ENCODE measurements around the gene OR2T11. TPM values are rescaled to one million over a fixed set of nuclear protein-coding genes. Genes with fewer than 3 reads are reported as not detected.

The OR2T11 gene
- total and polyA plus RNA-seq, 2 donors (not counting 1 experiment from before 2014, with no cell fraction given), result 0.12 to 3.6 TPM

- TF ChIP-seq CTCF (IDR thresholded peaks at IDR 0.05) (no peak), EZH2 (IDR thresholded peaks at IDR 0.05; ENCODE audit: borderline replicate concordance, insufficient read depth, low read depth, low read length, poor library complexity, severe bottlenecking) (no peak)
- ChIA-PET POLR2A (no interaction called here), CTCF (interaction anchor here (1.0 to 15.1 kb wide), 3 partner anchors 60 to 180 kb away, joined by 3 to 315 read pairs (median 125); no protein-coding TSS in a partner anchor)
- Histone ChIP-seq H3K4me2 (replicated peaks; ENCODE audit: low read depth, low read length, poor library complexity, severe bottlenecking) (no peak overlapping the region), H3K4me1 (ENCODE audit: control insufficient read depth in 2 of 2, insufficient read depth in 2 of 2, low read length in 2 of 2) (peaks cover 6 to 7% of the 10 kb centered on the region in 2 donors), H3K9me3 (ENCODE audit: control extremely low read depth in 1 of 3, control insufficient read depth in 2 of 3, insufficient read depth in 1 of 3, low read length in 2 of 3) (no peaks in the 10 kb centered on the region), H3K9ac (ENCODE audit: low read length) (no peak overlapping the region), H4K20me1 (ENCODE audit: control insufficient read depth, insufficient read depth, low read length, poor library complexity, severe bottlenecking) (no peaks in the 10 kb centered on the region), H3K36me3 (replicated peaks in 1 of 2; ENCODE audit: control extremely low read depth in 1 of 2, control insufficient read depth in 1 of 2, extremely low read depth in 1 of 2, insufficient read depth in 2 of 2, low read length in 1 of 2) (no peaks in the 10 kb centered on the region), H3K4me3 (ENCODE audit: control extremely low read depth in 1 of 5, extremely low read depth in 1 of 5, insufficient read depth in 1 of 5, low read depth in 2 of 5, low read length in 4 of 5) (no peak overlapping the region), H3K27ac (ENCODE audit: low read length in 2 of 2) (no peak overlapping the region), H2AFZ (ENCODE audit: insufficient read depth, low read depth, low read length, poor library complexity, severe bottlenecking) (no peak overlapping the region), H3K27me3 (replicated peaks in 1 of 4; ENCODE audit: control extremely low read depth in 1 of 4, control insufficient read depth in 3 of 4, insufficient read depth in 4 of 4, low read length in 3 of 4) (peaks cover 0 to 3% (median 0%) of the 10 kb centered on the region in 4 experiments), H3K79me2 (ENCODE audit: control insufficient read depth, insufficient read depth, low read length) (no peaks in the 10 kb centered on the region)
- Mint-ChIP-seq H3K27ac (no peak overlapping the region), H3K4me3 (no peak overlapping the region), H3K9me3 (ENCODE audit: insufficient read depth) (no peaks in the 10 kb centered on the region), H3K27me3 (no peaks in the 10 kb centered on the region), H3K4me1 (peaks cover 18% of the 10 kb centered on the region)
- WGBS (ENCODE audit: insufficient coverage), result 96% methylated on average over 3 of the region's 5 CpGs
- ATAC-seq (ENCODE audit: low read depth), result no peak
- DNase-seq, result no peak
- intact Hi-C loops (cut with micrococcal nuclease), result no loop called here
Measured at GRCh38 chr1:248625971-248626370, 8.9 kb downstream of the OR2T11 start.

- no peaks in the 10 kb centered on the region for H4K20me1 ChIP-seq (ENCODE audit: control insufficient read depth, insufficient read depth, low read length, poor library complexity, severe bottlenecking)
- H3K27ac Mint-ChIP-seq, result no peak overlapping the region
- no peaks in the 10 kb centered on the region for H3K9me3 ChIP-seq (ENCODE audit: control extremely low read depth in 1 of 3, control insufficient read depth in 2 of 3, insufficient read depth in 1 of 3, low read length in 2 of 3)
- TF ChIP-seq CTCF (IDR thresholded peaks at IDR 0.05) (no peak), EZH2 (IDR thresholded peaks at IDR 0.05; ENCODE audit: borderline replicate concordance, insufficient read depth, low read depth, low read length, poor library complexity, severe bottlenecking) (no peak)
- no peaks in the 10 kb centered on the region for H3K36me3 ChIP-seq (replicated peaks in 1 of 2; ENCODE audit: control extremely low read depth in 1 of 2, control insufficient read depth in 1 of 2, extremely low read depth in 1 of 2, insufficient read depth in 2 of 2, low read length in 1 of 2)
- ATAC-seq (ENCODE audit: low read depth) (no peak), DNase-seq (no peak)
- H3K27me3 ChIP-seq (replicated peaks in 1 of 4; ENCODE audit: control extremely low read depth in 1 of 4, control insufficient read depth in 3 of 4, insufficient read depth in 4 of 4, low read length in 3 of 4), result no peaks in the 10 kb centered on the region
- H3K4me1 ChIP-seq (ENCODE audit: control insufficient read depth in 2 of 2, insufficient read depth in 2 of 2, low read length in 2 of 2), result peaks cover 6 to 7% of the 10 kb centered on the region in 2 donors
- intact Hi-C loops (cut with micrococcal nuclease), result no loop called here
- H3K79me2 ChIP-seq (ENCODE audit: control insufficient read depth, insufficient read depth, low read length), result no peaks in the 10 kb centered on the region
- H3K27ac ChIP-seq (ENCODE audit: low read length in 2 of 2), result no peak overlapping the region
- POLR2A ChIA-PET, result no interaction called here
- H3K4me3 ChIP-seq (ENCODE audit: control extremely low read depth in 1 of 5, extremely low read depth in 1 of 5, insufficient read depth in 1 of 5, low read depth in 2 of 5, low read length in 4 of 5), result no peak overlapping the region
- H3K9me3 Mint-ChIP-seq (ENCODE audit: insufficient read depth), result no peaks in the 10 kb centered on the region
- 89% methylated on average over 3 of the region's 4 CpGs for WGBS (ENCODE audit: insufficient coverage)
- CTCF ChIA-PET, result interaction anchor here (1.0 to 15.1 kb wide), 3 partner anchors 61 to 181 kb away, joined by 3 to 315 read pairs (median 125); no protein-coding TSS in a partner anchor
- no peak overlapping the region for H3K4me3 Mint-ChIP-seq
- H2AFZ ChIP-seq (ENCODE audit: insufficient read depth, low read depth, low read length, poor library complexity, severe bottlenecking), result no peak overlapping the region
- peaks cover 18% of the 10 kb centered on the region for H3K4me1 Mint-ChIP-seq
- H3K4me2 ChIP-seq (replicated peaks; ENCODE audit: low read depth, low read length, poor library complexity, severe bottlenecking), result no peak overlapping the region
- H3K27me3 Mint-ChIP-seq, result no peaks in the 10 kb centered on the region
- H3K9ac ChIP-seq (ENCODE audit: low read length), result no peak overlapping the region
Measured at GRCh38 chr1:248625166-248625565, 9.7 kb downstream of the OR2T11 start.
